Measurements from ENCODE around the gene LTBP1.
A peak's percentile ranks its signal among the peaks of the same experiment; 100 is the strongest.

LTBP1 gene

DNA sequence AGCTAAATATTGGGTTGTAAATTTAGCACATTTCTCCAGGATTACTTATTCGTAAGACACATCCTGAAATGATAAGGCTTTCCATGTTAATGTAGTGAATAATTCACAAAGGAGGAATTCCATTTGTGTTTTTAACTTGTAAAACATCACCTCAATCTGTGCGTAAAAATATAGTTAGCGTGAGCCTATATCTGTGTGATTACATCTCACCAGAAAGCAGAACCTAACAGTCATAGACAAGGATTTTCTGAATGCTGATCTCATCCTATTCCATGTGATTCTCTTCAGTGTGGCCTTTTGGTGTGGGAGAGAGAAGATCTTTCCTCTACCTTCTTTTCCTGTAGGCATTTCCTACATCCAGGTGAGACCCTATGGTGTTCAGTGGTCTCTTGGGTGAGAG is 266.5 kb downstream of the LTBP1 start:
- Histone ChIP-seq H3K27ac (ENCODE audit: low read depth, low read length) (no peak overlapping the region), H3K4me1 (ENCODE audit: control insufficient read depth, insufficient read depth, low read length) (peaks cover 3% of the 10 kb centered on the region; the same call in 1 of the 2 replicates), H3K4me3 (ENCODE audit: low read depth, low read length) (no peak overlapping the region), H3K9me3 (ENCODE audit: control insufficient read depth, insufficient read depth, low read length) (no peaks in the 10 kb centered on the region), H3K36me3 (ENCODE audit: control insufficient read depth, insufficient read depth, low read length) (no peaks in the 10 kb centered on the region), H3K27me3 (ENCODE audit: control insufficient read depth, insufficient read depth, low read length) (no peaks in the 10 kb centered on the region), H3K9ac (ENCODE audit: low read depth, low read length) (no peak overlapping the region)

DNA sequence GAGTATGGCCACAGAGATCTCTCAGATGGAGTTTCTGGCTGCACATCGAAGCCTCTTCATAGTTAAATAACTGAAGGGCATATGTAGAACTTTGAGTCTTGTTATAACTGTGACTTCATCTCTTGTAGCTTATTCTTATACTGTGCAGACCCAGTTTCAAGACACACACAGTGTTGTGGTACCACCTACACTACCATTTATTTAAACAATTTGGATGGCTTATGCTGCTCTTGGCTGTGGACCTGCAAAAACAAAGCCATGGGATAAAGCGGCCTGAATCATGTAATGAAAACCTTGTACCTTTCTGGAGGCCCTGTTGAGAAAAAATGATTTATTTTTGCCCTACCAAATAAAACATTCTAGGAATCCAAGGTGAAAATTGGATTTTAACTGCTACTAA is 266.9 kb downstream of the LTBP1 start:
- H3K9ac ChIP-seq (ENCODE audit: low read depth, low read length) = no peak overlapping the region

DNA sequence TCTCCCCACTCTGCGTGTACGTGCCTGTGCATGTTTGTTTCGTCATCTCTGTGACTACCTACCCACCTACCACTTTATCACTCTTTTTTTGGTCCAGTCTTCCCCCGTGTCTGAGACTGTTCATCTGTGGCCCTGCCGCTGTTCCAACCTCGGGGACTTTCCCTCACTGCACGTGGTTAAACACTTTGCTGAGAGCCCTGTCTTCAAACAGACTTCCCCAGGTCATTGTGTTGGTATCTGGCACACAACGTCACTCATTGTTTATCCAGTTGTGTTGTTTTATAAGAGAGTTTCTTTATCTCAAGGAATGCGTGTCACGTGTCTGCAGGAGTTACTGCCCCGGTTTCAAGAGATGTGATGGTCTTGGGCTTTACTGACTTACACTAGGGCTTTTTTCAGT is 267.7 kb downstream of the LTBP1 start:
- Histone ChIP-seq H3K4me3 (ENCODE audit: low read depth, low read length) (no peak overlapping the region), H3K27me3 (ENCODE audit: control insufficient read depth, insufficient read depth, low read length) (no peaks in the 10 kb centered on the region), H3K36me3 (ENCODE audit: control insufficient read depth, insufficient read depth, low read length) (no peaks in the 10 kb centered on the region), H3K4me1 (ENCODE audit: control insufficient read depth, insufficient read depth, low read length) (peaks cover 8% of the 10 kb centered on the region; the same call in 1 of the 2 replicates), H3K9me3 (ENCODE audit: control insufficient read depth, insufficient read depth, low read length) (no peaks in the 10 kb centered on the region), H3K27ac (ENCODE audit: low read depth, low read length) (no peak overlapping the region), H3K9ac (ENCODE audit: low read depth, low read length) (no peak overlapping the region)

More for the DNA sequence above, 266.9 kb downstream of the LTBP1 start:
- no peak overlapping the region for H3K27ac ChIP-seq (ENCODE audit: low read depth, low read length)
- no peak overlapping the region for H3K4me3 ChIP-seq (ENCODE audit: low read depth, low read length)
- peaks cover 3% of the 10 kb centered on the region; the same call in 1 of the 2 replicates for H3K4me1 ChIP-seq (ENCODE audit: control insufficient read depth, insufficient read depth, low read length)
- no peaks in the 10 kb centered on the region for H3K9me3 ChIP-seq (ENCODE audit: control insufficient read depth, insufficient read depth, low read length)
- no peaks in the 10 kb centered on the region for H3K36me3 ChIP-seq (ENCODE audit: control insufficient read depth, insufficient read depth, low read length)
- no peaks in the 10 kb centered on the region for H3K27me3 ChIP-seq (ENCODE audit: control insufficient read depth, insufficient read depth, low read length)

DNA sequence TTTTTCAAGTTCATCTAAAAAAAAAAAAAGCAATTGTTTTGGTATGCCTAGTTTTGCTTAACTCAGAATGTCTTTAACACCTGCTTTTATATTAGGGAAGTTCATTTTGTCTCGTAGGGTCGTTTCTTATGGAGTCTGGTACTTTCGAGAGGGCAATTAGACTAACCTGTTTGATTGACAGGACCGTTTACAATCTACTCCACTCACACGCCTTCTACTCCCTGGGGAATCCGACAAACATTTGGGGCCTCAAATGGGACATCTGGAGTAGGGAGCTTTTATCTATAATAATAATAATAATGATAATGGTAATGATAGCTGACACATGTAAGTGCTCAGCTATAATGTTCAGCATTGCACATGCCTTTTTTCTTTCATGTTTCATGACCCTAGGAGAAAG is 268.1 kb downstream of the LTBP1 start:
- no peaks in the 10 kb centered on the region for H3K27me3 ChIP-seq (ENCODE audit: control insufficient read depth, insufficient read depth, low read length)
- no peak overlapping the region for H3K27ac ChIP-seq (ENCODE audit: low read depth, low read length)
- no peak overlapping the region for H3K9ac ChIP-seq (ENCODE audit: low read depth, low read length)
- H3K9me3 ChIP-seq (ENCODE audit: control insufficient read depth, insufficient read depth, low read length) = no peaks in the 10 kb centered on the region
- peaks cover 8% of the 10 kb centered on the region; the same call in 1 of the 2 replicates for H3K4me1 ChIP-seq (ENCODE audit: control insufficient read depth, insufficient read depth, low read length)
- H3K4me3 ChIP-seq (ENCODE audit: low read depth, low read length) = no peak overlapping the region
- no peaks in the 10 kb centered on the region for H3K36me3 ChIP-seq (ENCODE audit: control insufficient read depth, insufficient read depth, low read length)

DNA sequence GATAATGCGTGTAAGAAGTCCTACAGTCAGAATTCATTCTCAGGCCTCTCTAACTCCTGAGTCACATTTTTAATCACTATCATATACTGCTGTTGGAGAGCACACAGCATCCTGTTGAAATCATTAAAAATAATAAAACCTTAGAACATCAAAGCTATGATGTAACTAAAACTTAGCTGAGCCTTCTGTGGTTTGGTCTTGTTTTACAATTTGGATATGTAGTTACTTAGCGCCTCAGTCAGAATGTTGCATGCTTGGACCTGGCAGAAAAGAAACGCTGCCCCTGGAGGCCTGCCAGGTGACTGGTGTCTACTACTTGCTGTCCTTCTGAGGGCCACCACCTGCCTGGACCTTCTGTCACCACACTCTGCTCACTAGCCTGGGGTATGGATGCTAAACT is 268.5 kb downstream of the LTBP1 start:
- Histone ChIP-seq H3K4me3 (ENCODE audit: low read depth, low read length) (no peak overlapping the region), H3K27me3 (ENCODE audit: control insufficient read depth, insufficient read depth, low read length) (no peaks in the 10 kb centered on the region), H3K27ac (ENCODE audit: low read depth, low read length) (no peak overlapping the region), H3K9me3 (ENCODE audit: control insufficient read depth, insufficient read depth, low read length) (no peaks in the 10 kb centered on the region), H3K4me1 (ENCODE audit: control insufficient read depth, insufficient read depth, low read length) (peaks cover 11% of the 10 kb centered on the region; the same call in 1 of the 2 replicates), H3K36me3 (ENCODE audit: control insufficient read depth, insufficient read depth, low read length) (no peaks in the 10 kb centered on the region), H3K9ac (ENCODE audit: low read depth, low read length) (no peak overlapping the region)

DNA sequence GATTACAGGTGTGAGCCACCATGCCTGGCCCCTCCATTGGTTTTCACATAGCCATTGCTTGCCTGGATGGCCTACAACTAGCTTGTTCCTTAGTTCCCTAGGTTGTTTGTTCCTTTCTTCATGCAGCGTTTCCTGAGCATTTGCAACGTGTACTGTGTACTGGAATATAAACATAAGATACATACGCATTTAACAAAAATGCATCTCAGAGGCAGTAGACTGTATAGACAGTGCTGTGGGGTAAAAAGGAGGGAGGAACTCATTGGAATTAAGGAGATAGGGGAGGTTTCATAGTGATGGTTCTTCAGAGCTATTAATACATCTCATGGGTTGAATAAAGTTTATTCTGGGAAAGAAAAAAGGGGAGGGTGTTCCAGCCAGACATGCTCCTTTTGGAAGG is 269.2 kb downstream of the LTBP1 start:
- no peaks in the 10 kb centered on the region for H3K9me3 ChIP-seq (ENCODE audit: control insufficient read depth, insufficient read depth, low read length)
- H3K4me3 ChIP-seq (ENCODE audit: low read depth, low read length) = no peak overlapping the region
- H3K27ac ChIP-seq (ENCODE audit: low read depth, low read length) = no peak overlapping the region
- no peaks in the 10 kb centered on the region for H3K36me3 ChIP-seq (ENCODE audit: control insufficient read depth, insufficient read depth, low read length)
- H3K9ac ChIP-seq (ENCODE audit: low read depth, low read length) = no peak overlapping the region
- 0 out of 2 replicates have a peak, but pooled peaks cover 8% of the 10 kb centered on the region for H3K4me1 ChIP-seq (ENCODE audit: control insufficient read depth, insufficient read depth, low read length)
- no peaks in the 10 kb centered on the region for H3K27me3 ChIP-seq (ENCODE audit: control insufficient read depth, insufficient read depth, low read length)

DNA sequence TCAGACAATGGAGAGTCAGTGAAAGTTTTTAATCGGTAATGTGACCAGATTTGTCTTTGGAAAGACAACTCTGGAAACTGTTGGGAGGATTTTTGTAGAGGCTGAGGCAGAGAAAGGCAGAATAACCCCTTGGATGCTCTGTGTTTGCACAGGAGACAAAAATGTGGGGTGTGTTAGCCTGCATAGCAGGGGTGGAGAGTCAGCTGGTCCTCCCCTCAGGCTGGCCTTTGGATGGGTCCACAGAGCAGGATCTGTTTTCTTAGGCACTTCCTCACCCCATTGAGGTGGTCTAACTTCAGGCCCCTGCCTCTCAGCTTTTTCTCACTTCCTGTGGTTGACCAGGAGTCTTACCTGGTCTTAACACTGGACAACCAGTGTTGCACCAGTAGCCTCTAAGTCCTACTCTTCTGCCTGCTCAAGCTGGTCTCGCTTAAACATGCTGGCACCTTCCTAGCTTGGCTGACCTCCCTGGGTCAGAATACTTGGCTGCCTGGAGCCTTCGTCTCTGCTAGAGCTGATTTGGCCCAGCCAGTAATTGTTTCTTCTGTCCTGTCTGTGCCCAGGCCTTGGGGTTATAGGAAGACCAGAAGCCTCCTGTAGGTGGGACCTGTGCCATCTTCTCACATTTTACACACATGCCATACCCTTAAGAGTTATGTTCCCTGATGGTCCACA is 269.9 kb downstream of the LTBP1 start:
- Histone ChIP-seq H3K9ac (ENCODE audit: low read depth, low read length) (no peak overlapping the region), H3K4me1 (ENCODE audit: control insufficient read depth, insufficient read depth, low read length) (0 out of 2 replicates have a peak, but pooled peaks cover 8% of the 10 kb centered on the region), H3K27me3 (ENCODE audit: control insufficient read depth, insufficient read depth, low read length) (no peaks in the 10 kb centered on the region), H3K9me3 (ENCODE audit: control insufficient read depth, insufficient read depth, low read length) (no peaks in the 10 kb centered on the region), H3K4me3 (ENCODE audit: low read depth, low read length) (no peak overlapping the region), H3K36me3 (ENCODE audit: control insufficient read depth, insufficient read depth, low read length) (no peaks in the 10 kb centered on the region), H3K27ac (ENCODE audit: low read depth, low read length) (no peak overlapping the region)

DNA sequence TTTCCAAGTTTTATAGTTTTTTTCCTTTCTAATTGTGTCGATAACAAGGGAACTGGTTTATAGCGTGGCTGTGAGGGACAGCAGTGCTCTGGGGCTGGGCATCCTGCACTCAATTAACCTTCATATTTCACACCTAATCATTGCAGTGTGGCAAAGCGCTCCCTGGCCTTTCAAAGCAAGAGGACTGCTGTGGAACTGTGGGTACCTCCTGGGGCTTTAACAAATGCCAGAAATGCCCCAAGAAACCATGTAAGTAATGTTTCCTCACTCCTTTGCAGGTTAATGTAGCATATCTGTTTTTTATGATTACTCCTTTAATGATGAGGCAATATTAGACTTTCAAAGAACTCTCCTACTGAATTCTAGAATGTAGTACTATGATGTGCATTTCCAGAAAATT is 270.7 kb downstream of the LTBP1 start:
- Histone ChIP-seq H3K9ac (ENCODE audit: low read depth, low read length) (no peak overlapping the region), H3K4me1 (ENCODE audit: control insufficient read depth, insufficient read depth, low read length) (0 out of 2 replicates have a peak, but pooled peaks cover 8% of the 10 kb centered on the region), H3K27me3 (ENCODE audit: control insufficient read depth, insufficient read depth, low read length) (no peaks in the 10 kb centered on the region), H3K4me3 (ENCODE audit: low read depth, low read length) (no peak overlapping the region), H3K27ac (ENCODE audit: low read depth, low read length) (no peak overlapping the region), H3K36me3 (ENCODE audit: control insufficient read depth, insufficient read depth, low read length) (no peaks in the 10 kb centered on the region), H3K9me3 (ENCODE audit: control insufficient read depth, insufficient read depth, low read length) (no peaks in the 10 kb centered on the region)

DNA sequence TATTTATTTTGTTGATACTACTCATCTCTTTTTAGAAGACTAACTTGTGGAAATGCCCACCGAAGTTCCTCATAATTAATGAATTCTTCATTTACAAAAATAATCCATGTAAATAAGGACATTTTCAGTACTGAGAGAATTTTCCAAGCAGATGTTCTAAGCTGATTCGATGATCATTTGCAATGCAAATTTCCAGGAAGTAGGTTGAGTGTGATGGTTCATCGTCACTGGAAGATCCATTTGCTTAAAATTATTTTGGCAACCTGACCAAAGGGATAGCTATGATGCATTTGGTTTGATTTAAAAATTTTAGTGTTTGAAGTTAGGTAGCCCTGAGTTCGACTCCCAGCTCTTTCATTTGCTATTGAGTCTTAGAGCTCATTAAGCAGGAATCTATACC is 272.4 kb downstream of the LTBP1 start:
- Histone ChIP-seq H3K4me1 (ENCODE audit: control insufficient read depth, insufficient read depth, low read length) (0 out of 2 replicates have a peak, but pooled peaks cover 8% of the 10 kb centered on the region), H3K27ac (ENCODE audit: low read depth, low read length) (no peak overlapping the region), H3K36me3 (ENCODE audit: control insufficient read depth, insufficient read depth, low read length) (no peaks in the 10 kb centered on the region), H3K4me3 (ENCODE audit: low read depth, low read length) (no peak overlapping the region), H3K9me3 (ENCODE audit: control insufficient read depth, insufficient read depth, low read length) (no peaks in the 10 kb centered on the region), H3K27me3 (ENCODE audit: control insufficient read depth, insufficient read depth, low read length) (no peaks in the 10 kb centered on the region), H3K9ac (ENCODE audit: low read depth, low read length) (no peak overlapping the region)

DNA sequence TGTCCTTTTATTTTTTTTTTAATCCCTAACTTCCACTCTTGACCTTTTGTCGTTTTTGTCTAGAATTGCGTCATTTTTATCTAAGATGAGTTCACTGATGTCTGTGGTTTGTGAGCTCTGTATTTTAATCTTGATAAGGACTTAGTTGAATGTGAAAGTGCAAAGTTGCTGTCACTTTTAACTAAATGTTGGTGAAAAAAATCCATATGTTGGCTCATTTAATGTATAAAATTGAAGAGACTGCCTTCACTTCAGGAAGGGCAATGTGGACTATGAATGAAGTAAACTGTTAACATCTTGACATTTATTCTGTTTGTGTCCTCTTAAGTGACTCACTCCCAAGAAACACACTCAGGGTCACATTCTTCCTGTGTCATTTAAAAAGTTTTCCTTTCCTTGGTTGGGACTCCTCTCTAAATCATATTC is 273.1 kb downstream of the LTBP1 start:
- Histone ChIP-seq H3K27me3 (ENCODE audit: control insufficient read depth, insufficient read depth, low read length) (no peaks in the 10 kb centered on the region), H3K4me3 (ENCODE audit: low read depth, low read length) (no peak overlapping the region), H3K36me3 (ENCODE audit: control insufficient read depth, insufficient read depth, low read length) (no peaks in the 10 kb centered on the region), H3K9ac (ENCODE audit: low read depth, low read length) (0 out of 2 replicates have a peak overlapping the region, but pooled peaks have one; percentile 14), H3K4me1 (ENCODE audit: control insufficient read depth, insufficient read depth, low read length) (0 out of 2 replicates have a peak, but pooled peaks cover 8% of the 10 kb centered on the region), H3K9me3 (ENCODE audit: control insufficient read depth, insufficient read depth, low read length) (no peaks in the 10 kb centered on the region), H3K27ac (ENCODE audit: low read depth, low read length) (no peak overlapping the region)

DNA sequence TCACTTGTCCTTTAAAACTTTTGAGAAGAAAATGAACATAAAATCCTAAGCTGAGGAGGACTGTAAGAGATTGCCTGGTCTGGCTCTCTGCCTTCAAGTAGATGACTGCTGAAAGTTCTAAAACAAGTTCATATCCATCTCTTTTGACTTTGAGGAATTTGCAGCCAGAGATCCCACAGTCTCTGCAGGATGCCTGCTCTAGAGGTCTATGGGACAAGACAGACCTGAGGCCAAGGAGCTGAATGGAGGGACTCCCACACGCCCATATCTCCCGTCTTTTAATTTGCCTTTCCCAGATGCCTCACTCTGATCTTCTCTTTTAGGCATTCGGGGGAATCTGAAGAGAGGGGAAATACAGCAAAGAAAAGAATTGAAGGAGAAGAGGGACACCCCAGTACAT is 273.8 kb downstream of the LTBP1 start:
- H3K27me3 ChIP-seq (ENCODE audit: control insufficient read depth, insufficient read depth, low read length) = no peaks in the 10 kb centered on the region
- no peak overlapping the region for H3K9ac ChIP-seq (ENCODE audit: low read depth, low read length)
- H3K4me1 ChIP-seq (ENCODE audit: control insufficient read depth, insufficient read depth, low read length) = 0 out of 2 replicates have a peak, but pooled peaks cover 8% of the 10 kb centered on the region
- H3K4me3 ChIP-seq (ENCODE audit: low read depth, low read length) = no peak overlapping the region
- H3K36me3 ChIP-seq (ENCODE audit: control insufficient read depth, insufficient read depth, low read length) = no peaks in the 10 kb centered on the region
- no peak overlapping the region for H3K27ac ChIP-seq (ENCODE audit: low read depth, low read length)
- H3K9me3 ChIP-seq (ENCODE audit: control insufficient read depth, insufficient read depth, low read length) = no peaks in the 10 kb centered on the region

Measured in HUES48 (cell line).